ENCODE data around the gene ALAS1.

DNA sequence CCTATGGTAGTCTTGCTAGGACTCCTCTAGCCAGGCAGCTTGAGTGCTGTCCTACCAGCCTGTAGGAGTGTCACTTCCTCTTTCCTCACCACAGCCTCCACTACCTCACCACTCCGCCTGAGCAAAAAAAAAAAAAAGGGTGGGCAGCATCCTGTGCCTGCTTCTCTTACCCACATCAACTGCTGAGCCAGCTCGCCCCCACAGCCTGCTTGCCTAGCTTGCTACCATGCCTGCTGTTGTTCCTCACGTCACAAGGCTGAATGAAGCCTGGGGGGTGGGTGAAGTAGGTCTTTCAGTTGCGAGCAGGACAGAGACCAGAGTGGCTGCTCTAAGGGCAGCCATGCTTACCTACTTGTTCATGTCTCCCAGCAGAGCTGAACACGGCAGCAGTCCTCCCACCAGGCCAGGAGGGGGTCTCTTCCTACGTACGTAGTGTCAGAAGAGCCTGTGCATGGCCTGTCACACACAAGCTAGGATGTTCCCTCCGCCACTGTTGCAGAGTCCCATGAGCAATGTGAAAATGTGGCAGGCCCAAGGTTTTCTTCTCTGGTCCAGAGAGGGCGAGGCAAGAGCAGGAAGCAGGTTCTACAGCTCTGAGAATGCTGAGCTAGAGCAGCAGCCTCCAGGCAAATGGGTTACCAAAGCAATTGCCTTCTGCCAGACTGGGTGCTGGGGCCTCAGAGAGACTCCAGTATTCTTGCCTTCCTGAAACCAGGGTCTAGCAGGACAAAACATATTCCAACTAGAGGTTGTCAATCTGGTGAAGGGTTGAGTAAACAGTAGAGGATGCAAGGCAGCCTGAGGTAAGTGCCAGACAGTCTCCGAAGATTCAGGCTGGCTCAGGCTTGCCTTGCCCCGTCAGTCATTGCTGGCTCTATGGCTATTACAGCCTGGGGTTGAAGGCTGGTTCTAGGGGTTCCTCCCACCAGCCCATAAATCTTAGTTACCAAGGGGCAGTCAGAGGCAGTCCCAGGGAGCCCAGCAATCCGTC, 55.6 kb downstream of the ALAS1 start:
- TF ChIP-seq, protein P1, sequence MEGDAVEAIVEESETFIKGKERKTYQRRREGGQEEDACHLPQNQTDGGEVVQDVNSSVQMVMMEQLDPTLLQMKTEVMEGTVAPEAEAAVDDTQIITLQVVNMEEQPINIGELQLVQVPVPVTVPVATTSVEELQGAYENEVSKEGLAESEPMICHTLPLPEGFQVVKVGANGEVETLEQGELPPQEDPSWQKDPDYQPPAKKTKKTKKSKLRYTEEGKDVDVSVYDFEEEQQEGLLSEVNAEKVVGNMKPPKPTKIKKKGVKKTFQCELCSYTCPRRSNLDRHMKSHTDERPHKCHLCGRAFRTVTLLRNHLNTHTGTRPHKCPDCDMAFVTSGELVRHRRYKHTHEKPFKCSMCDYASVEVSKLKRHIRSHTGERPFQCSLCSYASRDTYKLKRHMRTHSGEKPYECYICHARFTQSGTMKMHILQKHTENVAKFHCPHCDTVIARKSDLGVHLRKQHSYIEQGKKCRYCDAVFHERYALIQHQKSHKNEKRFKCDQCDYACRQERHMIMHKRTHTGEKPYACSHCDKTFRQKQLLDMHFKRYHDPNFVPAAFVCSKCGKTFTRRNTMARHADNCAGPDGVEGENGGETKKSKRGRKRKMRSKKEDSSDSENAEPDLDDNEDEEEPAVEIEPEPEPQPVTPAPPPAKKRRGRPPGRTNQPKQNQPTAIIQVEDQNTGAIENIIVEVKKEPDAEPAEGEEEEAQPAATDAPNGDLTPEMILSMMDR (IDR thresholded peaks at IDR 0.05), result no peak
- TF ChIP-seq POLR2AphosphoS5 (IDR thresholded peaks at IDR 0.05; ENCODE audit: low read depth, low read length) (no peak), SIN3A (IDR thresholded peaks at IDR 0.05; ENCODE audit: borderline replicate concordance, insufficient read depth, low read depth, low read length) (no peak), TCF7L2 (IDR thresholded peaks at IDR 0.05; ENCODE audit: low read depth, low read length) (no peak)
